Skeletal muscle tissue (tissue), 4 donors: ENCODE measurements around the gene ITIH1. TPM values are rescaled to one million over a fixed set of nuclear protein-coding genes. Genes with fewer than 3 reads are reported as not detected.
"Not testable (repeated sequence)": the region's sequence is repeated elsewhere in the genome, so short reads cannot be mapped to it uniquely, and the experiment has no call there.

Experiments
- H3K27ac ChIP-seq: one replicate; pipeline ENCODE4 v1.7.0; 2013; ENCODE audit warnings: mild to moderate bottlenecking, low read depth, low read length, inconsistent platforms
- H3K27me3 ChIP-seq, 3 donors: one replicate each; pipeline ENCODE4 v1.7.0; 2013; ENCODE audit warnings: low read length in 3 of 3; ENCODE audit not compliant: control insufficient read depth in 3 of 3, insufficient read depth in 3 of 3
- H3K36me3 ChIP-seq, 3 donors: one replicate each; pipeline ENCODE4 v1.7.0; 2013; ENCODE audit warnings: low read length in 3 of 3; ENCODE audit not compliant: control insufficient read depth in 3 of 3, insufficient read depth in 3 of 3
- H3K4me1 ChIP-seq, 3 donors: one replicate each; pipeline ENCODE4 v1.7.0; 2013; ENCODE audit warnings: low read length in 3 of 3, mild to moderate bottlenecking in 3 of 3; ENCODE audit not compliant: control insufficient read depth in 3 of 3, insufficient read depth in 3 of 3
- H3K4me3 ChIP-seq, 3 donors: one replicate each; pipeline ENCODE4 v1.7.0; 2013; ENCODE audit warnings: low read length in 3 of 3
- H3K9ac ChIP-seq, 3 donors: one replicate each; pipeline ENCODE4 v1.7.0; 2013; ENCODE audit warnings: low read length in 3 of 3, mild to moderate bottlenecking in 3 of 3, moderate library complexity in 2 of 3, low read depth in 1 of 3
- H3K9me3 ChIP-seq, 3 donors: one replicate each; pipeline ENCODE4 v1.7.0; 2013; ENCODE audit warnings: low read length in 3 of 3; ENCODE audit not compliant: control insufficient read depth in 3 of 3
- total RNA-seq: library from RNA; depleted of rRNA; stranded (reverse); fragments of >200 nt; gene quantifications from one replicate; pipeline ENCODE4 v1.2.3, GENCODE V29; 2014
- donor health status: Osteomylitis.

Gene ITIH1, protein sequence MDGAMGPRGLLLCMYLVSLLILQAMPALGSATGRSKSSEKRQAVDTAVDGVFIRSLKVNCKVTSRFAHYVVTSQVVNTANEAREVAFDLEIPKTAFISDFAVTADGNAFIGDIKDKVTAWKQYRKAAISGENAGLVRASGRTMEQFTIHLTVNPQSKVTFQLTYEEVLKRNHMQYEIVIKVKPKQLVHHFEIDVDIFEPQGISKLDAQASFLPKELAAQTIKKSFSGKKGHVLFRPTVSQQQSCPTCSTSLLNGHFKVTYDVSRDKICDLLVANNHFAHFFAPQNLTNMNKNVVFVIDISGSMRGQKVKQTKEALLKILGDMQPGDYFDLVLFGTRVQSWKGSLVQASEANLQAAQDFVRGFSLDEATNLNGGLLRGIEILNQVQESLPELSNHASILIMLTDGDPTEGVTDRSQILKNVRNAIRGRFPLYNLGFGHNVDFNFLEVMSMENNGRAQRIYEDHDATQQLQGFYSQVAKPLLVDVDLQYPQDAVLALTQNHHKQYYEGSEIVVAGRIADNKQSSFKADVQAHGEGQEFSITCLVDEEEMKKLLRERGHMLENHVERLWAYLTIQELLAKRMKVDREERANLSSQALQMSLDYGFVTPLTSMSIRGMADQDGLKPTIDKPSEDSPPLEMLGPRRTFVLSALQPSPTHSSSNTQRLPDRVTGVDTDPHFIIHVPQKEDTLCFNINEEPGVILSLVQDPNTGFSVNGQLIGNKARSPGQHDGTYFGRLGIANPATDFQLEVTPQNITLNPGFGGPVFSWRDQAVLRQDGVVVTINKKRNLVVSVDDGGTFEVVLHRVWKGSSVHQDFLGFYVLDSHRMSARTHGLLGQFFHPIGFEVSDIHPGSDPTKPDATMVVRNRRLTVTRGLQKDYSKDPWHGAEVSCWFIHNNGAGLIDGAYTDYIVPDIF
- total RNA-seq, result under 0.01 TPM

DNA sequence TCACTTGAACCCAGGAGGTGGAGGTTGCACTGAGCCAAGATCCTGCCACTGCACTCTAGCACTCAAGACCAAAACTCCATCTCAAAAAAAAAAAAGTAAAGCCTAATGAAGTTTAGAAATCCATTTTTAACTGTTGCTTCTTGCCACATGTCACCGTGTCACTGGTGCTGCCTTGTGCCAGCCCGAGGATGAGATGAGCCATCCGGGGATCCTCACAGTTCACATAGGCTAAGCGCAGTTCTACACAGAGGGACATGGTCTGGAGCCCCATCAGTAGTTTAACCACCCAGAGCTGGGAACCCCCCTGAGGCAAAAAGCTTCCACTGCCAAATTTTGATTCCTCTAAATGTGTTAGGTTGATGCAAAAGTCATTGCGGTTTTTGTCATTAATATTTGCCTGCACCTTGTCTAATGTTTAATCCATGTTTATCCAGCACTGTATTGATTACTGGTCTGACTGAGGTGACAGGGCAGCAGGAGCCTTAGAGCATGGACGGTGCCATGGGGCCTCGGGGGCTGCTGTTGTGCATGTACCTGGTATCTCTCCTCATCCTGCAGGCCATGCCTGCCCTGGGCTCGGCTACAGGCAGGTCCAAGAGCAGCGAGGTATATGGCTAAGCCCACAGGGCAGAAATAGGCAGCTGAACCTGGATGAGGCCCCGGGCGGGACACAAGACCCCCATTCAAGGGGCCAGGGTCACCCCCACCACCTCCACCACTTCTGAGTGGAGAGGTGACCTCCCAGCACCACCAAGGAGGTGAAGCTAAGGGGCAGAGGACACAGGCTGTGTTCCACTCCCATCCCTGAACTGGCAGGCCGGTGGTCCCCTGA is at the start of gene ITIH1:
ITIH1 (plus strand) TSS at position 473 of the 832 bp plus-strand sequence; CDS start at position 490, 17 bp downstream.
- H3K27me3 ChIP-seq, result peaks cover 0 to 10% (median 9%) of the 10 kb centered on the region in 3 donors
- H3K4me1 ChIP-seq, result no peaks in the 10 kb centered on the region
- H3K4me3 ChIP-seq, result no peak within 1 kb of the TSS
- H3K36me3 ChIP-seq, result no peaks in the 10 kb centered on the region
- no peak within 1 kb of the TSS for H3K27ac ChIP-seq
- H3K9me3 ChIP-seq, result no peaks in the 10 kb centered on the region
- no peak within 1 kb of the TSS for H3K9ac ChIP-seq

DNA sequence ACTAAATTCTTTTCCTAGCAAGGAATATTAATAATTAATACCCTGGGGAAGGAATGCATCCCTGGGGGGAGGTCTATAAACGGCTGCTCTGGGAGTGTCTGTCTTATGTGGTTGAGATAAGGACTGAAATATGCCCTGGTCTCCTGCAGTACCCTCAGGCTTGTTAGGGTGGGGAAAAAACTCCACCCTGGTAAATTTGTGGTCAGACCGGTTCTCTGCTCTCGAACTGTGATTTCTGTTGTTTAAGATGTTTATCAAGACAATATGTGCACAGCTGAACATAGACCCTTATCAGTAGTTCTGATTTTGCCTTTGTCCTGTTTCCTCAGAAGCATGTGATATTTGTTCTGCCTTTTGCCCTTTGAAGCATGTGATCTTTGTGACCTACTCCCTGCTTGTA is 48.6 kb upstream of the ITIH1 start:
- not testable (repeated sequence) for H3K27me3 ChIP-seq, H3K9me3 ChIP-seq

DNA sequence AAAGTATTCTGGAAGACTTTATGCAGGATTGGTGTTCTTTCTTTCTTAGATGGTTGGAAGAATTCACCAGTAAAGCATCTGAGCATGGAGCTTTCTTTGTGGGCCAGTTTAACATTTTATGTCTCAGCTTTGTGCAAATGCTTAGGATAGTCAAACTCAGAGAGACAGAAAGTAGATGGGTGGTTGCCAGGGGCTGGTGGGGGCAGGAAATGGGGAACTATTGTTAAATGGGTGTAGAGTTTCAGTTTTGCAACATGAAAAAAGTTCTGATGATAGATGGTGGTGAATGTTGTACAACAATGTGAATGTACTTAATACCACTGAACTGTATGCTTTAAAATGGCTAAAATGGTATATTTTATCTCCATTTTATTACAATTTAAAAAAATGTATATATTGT is 46.7 kb upstream of the ITIH1 start:
- no peak overlapping the region for H3K9ac ChIP-seq
- H3K4me3 ChIP-seq, result no peak overlapping the region
- no peaks in the 10 kb centered on the region for H3K4me1 ChIP-seq
- no peaks in the 10 kb centered on the region for H3K27me3 ChIP-seq
- no peak overlapping the region for H3K27ac ChIP-seq
- peaks cover 12 to 25% (median 16%) of the 10 kb centered on the region in 3 donors for H3K36me3 ChIP-seq
- H3K9me3 ChIP-seq, result no peaks in the 10 kb centered on the region

More for the DNA sequence above, 48.6 kb upstream of the ITIH1 start:
- not testable (repeated sequence) for H3K9ac ChIP-seq, H3K27ac ChIP-seq, H3K4me1 ChIP-seq, H3K4me3 ChIP-seq
- peaks cover 9 to 21% (median 12%) of the 10 kb centered on the region in 3 donors for H3K36me3 ChIP-seq

DNA sequence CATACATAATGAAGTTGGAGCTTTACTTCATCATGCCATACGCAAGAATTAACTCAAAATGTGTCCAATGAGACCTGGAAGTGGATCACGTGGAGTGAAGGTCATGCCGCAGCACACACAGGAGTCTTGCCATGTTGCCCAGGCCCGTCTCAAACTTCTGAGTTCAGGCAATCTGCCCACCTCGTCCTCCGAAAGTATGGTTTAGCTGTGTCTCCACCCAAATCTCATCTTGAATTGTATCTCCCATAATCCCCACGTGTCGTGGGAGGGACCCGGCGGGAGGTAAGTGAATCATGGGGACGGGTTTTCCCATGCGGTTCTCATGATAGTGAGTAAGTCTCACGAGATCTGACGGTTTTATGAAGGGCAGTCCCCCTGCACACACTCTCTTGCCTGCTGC is 45.8 kb upstream of the ITIH1 start:
- peaks cover 12 to 25% (median 19%) of the 10 kb centered on the region in 3 donors for H3K36me3 ChIP-seq

DNA sequence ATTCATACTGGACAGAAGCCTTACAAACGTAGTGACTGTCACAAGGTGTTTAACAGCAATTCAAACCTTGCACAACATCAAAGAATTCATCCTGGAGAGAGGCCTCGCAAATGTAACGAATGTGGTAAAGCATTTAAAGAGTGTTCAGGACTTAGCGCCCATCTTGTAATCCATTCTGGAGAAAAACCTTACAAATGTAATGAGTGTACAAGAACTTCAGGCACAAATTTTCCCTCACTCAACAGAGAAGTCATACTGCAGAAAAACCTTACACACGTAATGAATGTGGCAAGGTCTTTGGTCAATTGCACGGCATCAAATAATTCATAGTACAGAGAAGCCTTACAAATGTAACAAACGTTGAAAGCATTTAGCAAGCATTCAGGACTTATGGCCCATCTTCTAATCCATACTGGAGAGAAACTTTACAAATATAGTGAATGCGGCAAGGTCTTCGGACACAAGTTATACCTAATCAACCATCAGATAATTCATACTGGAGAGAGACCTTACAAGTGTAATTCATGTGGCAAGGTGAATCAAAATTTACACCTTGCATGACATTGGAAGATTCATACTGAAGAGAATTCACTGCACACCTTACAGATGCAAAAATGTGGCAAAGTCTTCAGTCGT is 44.0 kb upstream of the ITIH1 start:
- no peaks in the 10 kb centered on the region for H3K9me3 ChIP-seq
- no peak overlapping the region for H3K27ac ChIP-seq
- H3K27me3 ChIP-seq, result no peaks in the 10 kb centered on the region
- H3K36me3 ChIP-seq, result peaks cover 12 to 25% (median 23%) of the 10 kb centered on the region in 3 donors
- H3K4me3 ChIP-seq, result no peak overlapping the region
- H3K4me1 ChIP-seq, result no peaks in the 10 kb centered on the region
- no peak overlapping the region for H3K9ac ChIP-seq

More for the DNA sequence above, 45.8 kb upstream of the ITIH1 start:
- H3K27me3 ChIP-seq, result no peaks in the 10 kb centered on the region
- no peaks in the 10 kb centered on the region for H3K9me3 ChIP-seq
- no peak overlapping the region for H3K4me3 ChIP-seq
- no peak overlapping the region for H3K9ac ChIP-seq
- H3K27ac ChIP-seq, result no peak overlapping the region
- H3K4me1 ChIP-seq, result no peaks in the 10 kb centered on the region

DNA sequence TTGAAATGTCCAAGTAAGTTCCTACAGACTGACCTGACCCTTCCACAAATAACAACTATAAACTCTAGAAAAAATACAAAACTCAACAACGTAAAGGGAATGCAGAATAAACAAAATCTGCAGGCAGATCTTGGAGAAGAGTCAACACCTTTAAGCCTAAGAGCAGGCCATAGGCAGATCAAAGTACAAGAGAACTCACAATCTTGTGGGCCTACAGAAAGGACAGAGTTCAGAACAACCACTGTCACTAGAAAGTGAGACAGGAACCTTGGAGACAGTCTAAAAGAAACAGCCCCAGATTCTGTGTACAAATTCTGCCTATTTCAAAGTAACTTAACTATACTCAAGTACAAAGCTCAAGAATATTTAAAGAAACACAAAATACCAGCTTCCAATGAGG is 37.7 kb upstream of the ITIH1 start:
- H3K36me3 ChIP-seq, result peaks cover 16 to 37% (median 20%) of the 10 kb centered on the region in 3 donors
- no peak overlapping the region for H3K4me3 ChIP-seq
- no peaks in the 10 kb centered on the region for H3K4me1 ChIP-seq
- no peak overlapping the region for H3K27ac ChIP-seq
- H3K9me3 ChIP-seq, result no peaks in the 10 kb centered on the region
- no peak overlapping the region for H3K9ac ChIP-seq
- H3K27me3 ChIP-seq, result no peaks in the 10 kb centered on the region

DNA sequence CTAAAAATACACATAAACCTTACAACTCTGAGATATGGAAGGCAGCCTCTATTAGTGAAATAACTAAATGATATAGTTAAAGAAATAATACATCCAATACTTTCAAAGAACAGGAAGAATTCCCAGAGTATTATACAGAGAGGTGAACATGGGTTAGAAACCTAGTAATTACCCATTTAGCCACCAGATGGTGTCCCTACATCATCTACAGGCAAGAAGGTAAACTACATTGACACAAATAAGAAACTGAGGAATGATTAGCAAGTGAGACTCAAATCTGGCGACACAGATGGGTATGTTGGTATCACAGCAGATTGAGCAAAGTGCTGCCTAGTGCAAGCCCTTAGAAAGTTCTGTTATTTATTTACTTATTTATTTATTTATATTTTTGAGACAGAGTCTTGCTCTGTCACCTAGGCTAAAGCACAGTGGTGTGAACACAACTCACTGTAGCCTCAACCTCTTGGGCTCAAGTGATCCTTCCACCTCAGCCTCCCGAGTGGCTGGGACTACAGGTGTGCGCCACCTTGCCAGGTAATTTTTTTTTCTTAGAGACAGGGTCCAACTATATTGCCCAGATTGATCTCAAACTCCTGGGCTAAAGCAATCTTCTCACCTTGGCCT is 34.9 kb upstream of the ITIH1 start:
- H3K4me1 ChIP-seq, result no peaks in the 10 kb centered on the region
- no peak overlapping the region for H3K27ac ChIP-seq
- H3K36me3 ChIP-seq, result peaks cover 24 to 48% (median 40%) of the 10 kb centered on the region in 3 donors
- no peak overlapping the region for H3K4me3 ChIP-seq
- H3K9ac ChIP-seq, result no peak overlapping the region
- no peaks in the 10 kb centered on the region for H3K9me3 ChIP-seq
- H3K27me3 ChIP-seq, result no peaks in the 10 kb centered on the region

DNA sequence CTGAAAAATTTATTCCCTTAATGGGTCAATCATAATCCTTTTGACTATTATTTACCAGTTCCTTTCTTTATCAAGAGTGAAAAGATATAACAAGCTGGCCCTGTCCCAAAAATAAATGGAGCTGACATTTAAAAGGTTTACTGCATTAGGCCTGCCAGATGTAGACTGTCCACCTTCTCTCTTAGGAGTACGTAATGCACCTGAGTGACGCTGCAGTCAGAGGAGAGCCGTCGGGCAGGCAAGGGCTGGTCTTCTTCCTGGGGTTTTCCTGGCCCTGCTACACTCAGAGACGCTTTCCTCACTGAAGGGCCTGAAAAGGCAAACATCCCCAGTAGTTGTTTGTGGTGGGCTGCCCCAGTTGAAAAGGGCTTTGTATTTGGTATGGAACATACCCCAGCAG is 34.2 kb upstream of the ITIH1 start:
- Histone ChIP-seq H3K4me1 (no peaks in the 10 kb centered on the region), H3K36me3 (peaks cover 24 to 48% (median 40%) of the 10 kb centered on the region in 3 donors), H3K9me3 (no peaks in the 10 kb centered on the region), H3K27me3 (no peaks in the 10 kb centered on the region), H3K9ac (no peak overlapping the region), H3K27ac (no peak overlapping the region), H3K4me3 (no peak overlapping the region)

DNA sequence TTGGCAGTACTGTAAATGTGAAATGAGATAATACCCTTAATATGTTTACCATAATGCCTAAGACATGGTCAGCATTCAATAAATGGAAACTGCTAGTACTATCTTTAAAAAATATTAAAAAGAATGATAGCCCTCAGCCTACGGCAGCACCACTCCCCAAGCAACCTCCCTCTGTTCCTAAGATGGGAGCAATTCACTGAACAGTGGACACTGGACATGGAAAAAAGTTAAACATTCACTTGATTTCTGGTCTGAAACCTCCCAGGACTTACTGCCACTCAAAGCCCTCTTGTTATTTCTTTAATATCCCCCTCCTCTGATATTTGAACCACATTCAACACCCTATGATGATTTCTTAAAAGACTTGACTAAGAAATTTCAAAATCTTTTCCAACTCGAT is 33.7 kb upstream of the ITIH1 start:
- Histone ChIP-seq H3K9me3 (no peaks in the 10 kb centered on the region), H3K4me3 (no peak overlapping the region), H3K27me3 (no peaks in the 10 kb centered on the region), H3K27ac (no peak overlapping the region), H3K36me3 (peaks cover 25 to 51% (median 40%) of the 10 kb centered on the region in 3 donors), H3K4me1 (no peaks in the 10 kb centered on the region), H3K9ac (no peak overlapping the region)
